ENCODE measurements around the gene NCKAP5.

DNA sequence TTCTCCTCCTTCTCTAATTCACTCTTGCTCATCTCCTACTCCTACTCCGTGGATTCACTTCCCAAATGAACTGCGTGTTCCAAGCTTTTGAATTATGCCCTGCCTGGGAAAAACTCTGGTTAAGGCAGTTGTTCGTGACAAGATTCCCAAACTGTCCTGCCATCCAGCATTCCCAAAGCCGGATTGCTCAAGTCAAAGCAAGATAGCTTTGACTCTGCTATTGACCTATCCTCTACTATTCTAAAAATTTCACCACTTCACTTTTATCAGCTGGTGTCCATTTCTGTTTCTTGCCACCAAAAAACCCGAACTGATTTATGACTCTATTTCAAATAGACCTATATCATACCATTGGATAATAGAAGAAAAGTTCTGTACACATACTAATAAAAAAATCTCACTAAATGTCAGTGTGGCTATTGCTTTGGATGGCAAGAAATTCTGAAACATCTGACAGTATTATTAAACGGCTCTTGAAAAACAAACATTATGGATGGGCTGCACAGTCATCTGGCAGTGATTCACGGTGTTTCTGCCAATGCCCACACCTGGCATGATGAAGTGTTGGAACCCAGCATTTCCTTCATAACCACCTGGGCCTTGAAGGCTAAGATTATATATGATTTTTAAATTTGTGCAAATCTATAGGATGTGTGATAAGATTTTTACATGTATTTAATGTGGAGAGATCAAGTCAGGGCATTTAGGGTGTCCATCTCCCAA is 87.4 kb downstream of the NCKAP5 start:
- TF ChIP-seq CTCF (conservative IDR thresholded peaks at IDR 0.05) = no peak
- no peak for TF ChIP-seq EZH2 (IDR thresholded peaks at IDR 0.05; ENCODE audit: low read depth)
